ENCODE results near the gene SOBP. TPM values are rescaled to one million over a fixed set of nuclear protein-coding genes. Genes with fewer than 3 reads are reported as not detected.
"Not testable (repeated sequence)": the region's sequence is repeated elsewhere in the genome, so short reads cannot be mapped to it uniquely, and the experiment has no call there.

Gene SOBP
- total and polyA plus RNA-seq, 2 experiments from 2014 or later = 1.5 to 3.0 TPM

DNA sequence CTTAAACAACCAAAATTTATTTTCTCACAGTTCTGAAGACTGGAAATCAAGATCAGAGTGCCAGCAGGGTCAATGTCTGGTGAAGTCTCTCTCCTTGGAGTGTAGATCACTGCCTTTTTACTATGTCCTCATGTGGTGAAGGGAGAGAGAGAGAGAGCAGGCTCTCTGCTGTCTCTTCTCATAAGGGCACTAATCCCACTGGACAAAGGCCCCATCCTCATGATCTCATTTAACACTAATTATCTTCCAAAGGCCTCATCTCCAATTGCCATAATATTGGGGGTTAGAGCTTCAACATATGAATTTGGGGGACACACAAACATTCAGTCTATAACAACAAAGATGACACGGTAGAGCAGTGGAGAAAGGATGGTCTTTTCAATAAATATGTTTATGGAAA is 27.4 kb downstream of the SOBP start:
- Mint-ChIP-seq H3K27me3 (ENCODE audit: insufficient read depth, low read depth, poor library complexity) (no peaks in the 10 kb centered on the region), H3K4me3 (no peak overlapping the region), H3K4me1 (peaks cover 7% of the 10 kb centered on the region; the same call in 2 of the 3 replicates), H3K36me3 (ENCODE audit: low read depth) (peaks cover 22% of the 10 kb centered on the region), H3K27ac (no peak overlapping the region), H3K9me3 (peaks cover 4% of the 10 kb centered on the region; the same call in 2 of the 3 replicates)
- H3K79me2 ChIP-seq (replicated peaks; ENCODE audit: insufficient read depth) = no peaks in the 10 kb centered on the region
- DNase-seq (ENCODE audit: low spot score) (no peak), ATAC-seq (no peak)
- TF ChIP-seq ZNF114 (CRISPR knock-in tag; IDR thresholded peaks at IDR 0.05) = no peak
- no peak for TF ChIP-seq CREB1 (CRISPR knock-in tag; IDR thresholded peaks at IDR 0.05; ENCODE audit: low read depth)
- TF ChIP-seq ETS1 (IDR thresholded peaks at IDR 0.05) = no peak
- TF ChIP-seq, protein P1, sequence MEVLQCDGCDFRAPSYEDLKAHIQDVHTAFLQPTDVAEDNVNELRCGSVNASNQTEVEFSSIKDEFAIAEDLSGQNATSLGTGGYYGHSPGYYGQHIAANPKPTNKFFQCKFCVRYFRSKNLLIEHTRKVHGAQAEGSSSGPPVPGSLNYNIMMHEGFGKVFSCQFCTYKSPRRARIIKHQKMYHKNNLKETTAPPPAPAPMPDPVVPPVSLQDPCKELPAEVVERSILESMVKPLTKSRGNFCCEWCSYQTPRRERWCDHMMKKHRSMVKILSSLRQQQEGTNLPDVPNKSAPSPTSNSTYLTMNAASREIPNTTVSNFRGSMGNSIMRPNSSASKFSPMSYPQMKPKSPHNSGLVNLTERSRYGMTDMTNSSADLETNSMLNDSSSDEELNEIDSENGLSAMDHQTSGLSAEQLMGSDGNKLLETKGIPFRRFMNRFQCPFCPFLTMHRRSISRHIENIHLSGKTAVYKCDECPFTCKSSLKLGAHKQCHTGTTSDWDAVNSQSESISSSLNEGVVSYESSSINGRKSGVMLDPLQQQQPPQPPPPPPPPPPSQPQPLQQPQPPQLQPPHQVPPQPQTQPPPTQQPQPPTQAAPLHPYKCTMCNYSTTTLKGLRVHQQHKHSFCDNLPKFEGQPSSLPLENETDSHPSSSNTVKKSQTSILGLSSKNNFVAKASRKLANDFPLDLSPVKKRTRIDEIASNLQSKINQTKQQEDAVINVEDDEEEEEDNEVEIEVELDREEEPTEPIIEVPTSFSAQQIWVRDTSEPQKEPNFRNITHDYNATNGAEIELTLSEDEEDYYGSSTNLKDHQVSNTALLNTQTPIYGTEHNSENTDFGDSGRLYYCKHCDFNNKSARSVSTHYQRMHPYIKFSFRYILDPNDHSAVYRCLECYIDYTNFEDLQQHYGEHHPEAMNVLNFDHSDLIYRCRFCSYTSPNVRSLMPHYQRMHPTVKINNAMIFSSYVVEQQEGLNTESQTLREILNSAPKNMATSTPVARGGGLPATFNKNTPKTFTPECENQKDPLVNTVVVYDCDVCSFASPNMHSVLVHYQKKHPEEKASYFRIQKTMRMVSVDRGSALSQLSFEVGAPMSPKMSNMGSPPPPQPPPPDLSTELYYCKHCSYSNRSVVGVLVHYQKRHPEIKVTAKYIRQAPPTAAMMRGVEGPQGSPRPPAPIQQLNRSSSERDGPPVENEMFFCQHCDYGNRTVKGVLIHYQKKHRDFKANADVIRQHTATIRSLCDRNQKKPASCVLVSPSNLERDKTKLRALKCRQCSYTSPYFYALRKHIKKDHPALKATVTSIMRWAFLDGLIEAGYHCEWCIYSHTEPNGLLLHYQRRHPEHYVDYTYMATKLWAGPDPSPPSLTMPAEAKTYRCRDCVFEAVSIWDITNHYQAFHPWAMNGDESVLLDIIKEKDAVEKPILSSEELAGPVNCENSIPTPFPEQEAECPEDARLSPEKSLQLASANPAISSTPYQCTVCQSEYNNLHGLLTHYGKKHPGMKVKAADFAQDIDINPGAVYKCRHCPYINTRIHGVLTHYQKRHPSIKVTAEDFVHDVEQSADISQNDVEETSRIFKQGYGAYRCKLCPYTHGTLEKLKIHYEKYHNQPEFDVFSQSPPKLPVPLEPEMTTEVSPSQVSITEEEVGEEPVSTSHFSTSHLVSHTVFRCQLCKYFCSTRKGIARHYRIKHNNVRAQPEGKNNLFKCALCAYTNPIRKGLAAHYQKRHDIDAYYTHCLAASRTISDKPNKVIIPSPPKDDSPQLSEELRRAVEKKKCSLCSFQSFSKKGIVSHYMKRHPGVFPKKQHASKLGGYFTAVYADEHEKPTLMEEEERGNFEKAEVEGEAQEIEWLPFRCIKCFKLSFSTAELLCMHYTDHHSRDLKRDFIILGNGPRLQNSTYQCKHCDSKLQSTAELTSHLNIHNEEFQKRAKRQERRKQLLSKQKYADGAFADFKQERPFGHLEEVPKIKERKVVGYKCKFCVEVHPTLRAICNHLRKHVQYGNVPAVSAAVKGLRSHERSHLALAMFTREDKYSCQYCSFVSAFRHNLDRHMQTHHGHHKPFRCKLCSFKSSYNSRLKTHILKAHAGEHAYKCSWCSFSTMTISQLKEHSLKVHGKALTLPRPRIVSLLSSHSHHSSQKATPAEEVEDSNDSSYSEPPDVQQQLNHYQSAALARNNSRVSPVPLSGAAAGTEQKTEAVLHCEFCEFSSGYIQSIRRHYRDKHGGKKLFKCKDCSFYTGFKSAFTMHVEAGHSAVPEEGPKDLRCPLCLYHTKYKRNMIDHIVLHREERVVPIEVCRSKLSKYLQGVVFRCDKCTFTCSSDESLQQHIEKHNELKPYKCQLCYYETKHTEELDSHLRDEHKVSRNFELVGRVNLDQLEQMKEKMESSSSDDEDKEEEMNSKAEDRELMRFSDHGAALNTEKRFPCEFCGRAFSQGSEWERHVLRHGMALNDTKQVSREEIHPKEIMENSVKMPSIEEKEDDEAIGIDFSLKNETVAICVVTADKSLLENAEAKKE (CRISPR knock-in tag; IDR thresholded peaks at IDR 0.05) = no peak
- TF ChIP-seq EZH2phosphoT487 (IDR thresholded peaks at IDR 0.05; ENCODE audit: unreplicated experiment) = no peak
- no peak for TF ChIP-seq NANOG (IDR thresholded peaks at IDR 0.05; ENCODE audit: borderline replicate concordance)
- no peak for TF ChIP-seq EZH2 (IDR thresholded peaks at IDR 0.05; ENCODE audit: low read depth, unreplicated experiment)
- no peak for TF ChIP-seq JUNB (IDR thresholded peaks at IDR 0.05; ENCODE audit: unreplicated experiment)
- TF ChIP-seq, protein P2, sequence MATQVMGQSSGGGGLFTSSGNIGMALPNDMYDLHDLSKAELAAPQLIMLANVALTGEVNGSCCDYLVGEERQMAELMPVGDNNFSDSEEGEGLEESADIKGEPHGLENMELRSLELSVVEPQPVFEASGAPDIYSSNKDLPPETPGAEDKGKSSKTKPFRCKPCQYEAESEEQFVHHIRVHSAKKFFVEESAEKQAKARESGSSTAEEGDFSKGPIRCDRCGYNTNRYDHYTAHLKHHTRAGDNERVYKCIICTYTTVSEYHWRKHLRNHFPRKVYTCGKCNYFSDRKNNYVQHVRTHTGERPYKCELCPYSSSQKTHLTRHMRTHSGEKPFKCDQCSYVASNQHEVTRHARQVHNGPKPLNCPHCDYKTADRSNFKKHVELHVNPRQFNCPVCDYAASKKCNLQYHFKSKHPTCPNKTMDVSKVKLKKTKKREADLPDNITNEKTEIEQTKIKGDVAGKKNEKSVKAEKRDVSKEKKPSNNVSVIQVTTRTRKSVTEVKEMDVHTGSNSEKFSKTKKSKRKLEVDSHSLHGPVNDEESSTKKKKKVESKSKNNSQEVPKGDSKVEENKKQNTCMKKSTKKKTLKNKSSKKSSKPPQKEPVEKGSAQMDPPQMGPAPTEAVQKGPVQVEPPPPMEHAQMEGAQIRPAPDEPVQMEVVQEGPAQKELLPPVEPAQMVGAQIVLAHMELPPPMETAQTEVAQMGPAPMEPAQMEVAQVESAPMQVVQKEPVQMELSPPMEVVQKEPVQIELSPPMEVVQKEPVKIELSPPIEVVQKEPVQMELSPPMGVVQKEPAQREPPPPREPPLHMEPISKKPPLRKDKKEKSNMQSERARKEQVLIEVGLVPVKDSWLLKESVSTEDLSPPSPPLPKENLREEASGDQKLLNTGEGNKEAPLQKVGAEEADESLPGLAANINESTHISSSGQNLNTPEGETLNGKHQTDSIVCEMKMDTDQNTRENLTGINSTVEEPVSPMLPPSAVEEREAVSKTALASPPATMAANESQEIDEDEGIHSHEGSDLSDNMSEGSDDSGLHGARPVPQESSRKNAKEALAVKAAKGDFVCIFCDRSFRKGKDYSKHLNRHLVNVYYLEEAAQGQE (IDR thresholded peaks at IDR 0.05; ENCODE audit: unreplicated experiment) = no peak
- no peak for TF ChIP-seq CTCF (conservative IDR thresholded peaks at IDR 0.05; ENCODE audit: low read depth in 2 of 2)
- no peaks in the 10 kb centered on the region for H4K20me1 ChIP-seq (replicated peaks; ENCODE audit: insufficient read depth)
- no peaks in the 10 kb centered on the region for H3K27me3 ChIP-seq (ENCODE audit: insufficient read depth)
- H3K4me3 ChIP-seq = no peak overlapping the region
- H3K36me3 ChIP-seq (ENCODE audit: insufficient read depth) = no peaks in the 10 kb centered on the region
- H3K27ac ChIP-seq (ENCODE audit: low read depth) = no peak overlapping the region
- H3K4me1 ChIP-seq (ENCODE audit: insufficient read depth) = peaks cover 7% of the 10 kb centered on the region
- no peaks in the 10 kb centered on the region for H3F3A ChIP-seq (replicated peaks; ENCODE audit: low read depth)
- no peaks in the 10 kb centered on the region for H3K9me2 ChIP-seq (ENCODE audit: insufficient read depth)
- H3K4me2 ChIP-seq = no peak overlapping the region
- no peak overlapping the region for H2AFZ ChIP-seq

GRCh38 chr6:107519224-107519623 is 29.3 kb downstream of the SOBP start:
- H3K79me2 ChIP-seq (replicated peaks; ENCODE audit: insufficient read depth); ATAC-seq; H3K4me1 ChIP-seq (ENCODE audit: insufficient read depth): not testable (repeated sequence)

More at GRCh38 chr6:107519224-107519623, 29.3 kb downstream of the SOBP start:
- not testable (repeated sequence) for H3K9me3 Mint-ChIP-seq; H3K27ac Mint-ChIP-seq; H3K27ac ChIP-seq (ENCODE audit: low read depth); H3K4me1 Mint-ChIP-seq; H4K20me1 ChIP-seq (replicated peaks; ENCODE audit: insufficient read depth); DNase-seq (ENCODE audit: low spot score); H3K4me3 ChIP-seq; H3K4me3 Mint-ChIP-seq; H3K4me2 ChIP-seq; H3K27me3 Mint-ChIP-seq (ENCODE audit: insufficient read depth, low read depth, poor library complexity); H2AFZ ChIP-seq; H3K27me3 ChIP-seq (ENCODE audit: insufficient read depth); H3K9me2 ChIP-seq (ENCODE audit: insufficient read depth); H3F3A ChIP-seq (replicated peaks; ENCODE audit: low read depth); H3K36me3 ChIP-seq (ENCODE audit: insufficient read depth)
- H3K36me3 Mint-ChIP-seq (ENCODE audit: low read depth) = peaks cover 18% of the 10 kb centered on the region
